ENCODE results near the gene EDNRA.

Gene EDNRA

DNA sequence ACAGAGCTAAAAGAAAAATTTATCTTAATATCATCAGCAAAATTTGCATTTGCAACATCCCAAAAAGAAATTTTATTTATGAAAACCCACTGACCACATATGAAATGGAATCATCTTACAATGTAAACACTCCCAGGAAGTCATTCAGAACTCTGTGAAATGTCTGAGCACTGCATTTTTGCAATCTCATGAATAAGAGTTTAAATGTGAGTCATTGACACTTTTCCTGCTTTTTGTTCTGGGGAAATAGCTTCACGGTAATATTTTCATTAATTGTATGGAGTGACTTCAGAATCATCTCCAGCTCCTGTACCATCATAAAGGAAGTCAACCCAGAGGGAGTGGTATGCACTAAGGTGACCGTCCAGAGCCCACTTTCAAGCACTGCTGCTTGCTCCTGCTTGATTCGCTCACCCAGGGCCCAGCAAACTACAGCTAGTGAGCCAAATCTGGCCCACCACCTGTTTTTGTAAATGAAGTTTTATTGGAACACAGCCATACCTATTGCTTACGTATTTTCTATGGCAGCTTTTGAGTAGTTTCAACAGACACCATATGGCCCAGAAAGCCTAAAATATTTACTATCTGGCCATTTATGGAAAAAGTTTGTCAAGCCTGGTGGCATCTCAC, 17.2 kb downstream of the EDNRA start:
- DNase-seq = no peak

DNA sequence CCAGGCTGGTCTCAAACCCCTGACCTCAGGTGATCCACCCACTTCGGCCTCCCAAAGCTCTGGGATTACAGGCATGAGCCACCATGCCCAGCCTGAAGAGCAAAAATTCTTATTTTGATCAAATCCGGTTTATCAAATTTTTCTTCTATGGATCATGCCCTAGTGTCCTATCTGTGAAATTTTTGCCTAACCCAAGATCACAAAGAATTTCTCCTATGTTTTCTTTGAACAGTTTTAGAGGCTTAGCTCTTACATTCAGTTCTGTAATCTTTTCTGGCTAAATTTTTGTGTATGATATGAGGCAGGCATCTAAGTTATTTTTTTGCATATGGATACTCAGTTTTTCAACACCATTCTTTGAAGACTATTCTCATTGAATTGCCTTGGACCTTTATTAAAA, 27.4 kb downstream of the EDNRA start:
- no peak for DNase-seq

DNA sequence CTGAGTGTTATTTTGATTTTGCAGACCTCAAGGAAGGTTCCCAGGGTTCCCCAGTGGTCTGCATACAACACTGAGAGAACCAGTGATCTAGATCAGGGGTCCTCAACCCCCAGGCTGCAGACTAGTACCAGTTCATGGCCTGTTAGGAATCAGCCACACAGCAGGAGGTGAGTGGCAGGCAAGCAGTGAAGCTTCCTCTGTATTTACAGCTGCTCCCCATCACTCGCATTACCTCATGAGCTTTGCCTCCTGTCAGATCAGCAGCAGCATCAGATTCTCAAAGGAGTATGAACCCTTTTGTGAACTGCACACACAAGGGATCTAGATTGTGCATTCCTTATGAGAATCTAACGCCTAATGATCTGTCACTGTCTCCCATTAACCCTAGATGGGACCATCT, 28.5 kb downstream of the EDNRA start:
- DNase-seq = no peak

DNA sequence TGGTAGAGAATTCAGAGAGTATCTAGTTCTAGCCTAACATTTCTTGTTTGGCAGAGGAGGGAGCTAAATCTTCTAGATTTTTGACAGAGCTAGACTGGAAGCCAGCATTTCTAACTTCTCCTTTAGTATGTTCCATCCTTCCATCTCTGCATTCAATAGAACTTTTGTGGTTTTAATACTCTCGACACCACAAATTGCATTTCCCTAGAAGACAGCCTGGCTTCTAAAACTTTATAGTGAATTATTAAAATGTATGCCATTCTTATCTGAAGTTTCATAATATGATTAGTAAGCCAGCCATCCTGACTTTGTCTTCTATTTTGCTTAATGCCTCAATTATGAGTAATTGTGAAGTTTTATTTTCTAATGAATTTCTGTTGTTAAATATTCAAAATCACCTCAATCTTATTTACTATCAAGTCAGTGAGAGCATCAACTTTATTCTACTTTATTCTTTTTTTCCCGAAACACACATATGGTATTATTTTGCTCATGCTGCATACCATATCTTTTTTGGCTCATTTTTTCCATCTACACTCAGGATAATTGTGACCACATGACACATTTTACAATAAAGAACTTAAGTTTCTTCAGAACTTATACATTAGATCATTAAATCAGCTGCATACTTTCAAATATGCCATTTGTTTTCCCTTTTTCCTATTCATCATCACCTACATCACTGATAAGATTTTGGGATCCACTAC, 30.2 kb downstream of the EDNRA start:
- no peak for DNase-seq

DNA sequence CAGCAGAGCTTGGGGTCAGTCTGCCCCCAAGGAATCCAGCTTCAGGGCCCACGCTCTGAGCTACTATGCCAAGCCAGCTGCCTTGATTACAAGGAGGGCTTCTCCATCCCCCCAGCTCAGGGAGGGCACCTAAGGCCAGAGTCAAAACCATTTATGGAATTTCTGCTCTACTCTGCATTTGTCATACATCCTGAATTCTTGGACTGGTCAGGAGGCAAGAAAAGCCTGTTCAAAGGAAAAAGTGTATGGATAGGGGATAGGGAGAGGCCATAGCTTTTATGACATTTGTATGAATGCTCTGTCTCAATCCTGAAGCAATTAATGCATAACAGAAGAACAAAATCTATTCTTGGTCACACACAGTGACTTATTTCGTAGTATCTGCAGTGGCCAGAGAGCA, 32.2 kb downstream of the EDNRA start:
- DNase-seq = no peak

DNA sequence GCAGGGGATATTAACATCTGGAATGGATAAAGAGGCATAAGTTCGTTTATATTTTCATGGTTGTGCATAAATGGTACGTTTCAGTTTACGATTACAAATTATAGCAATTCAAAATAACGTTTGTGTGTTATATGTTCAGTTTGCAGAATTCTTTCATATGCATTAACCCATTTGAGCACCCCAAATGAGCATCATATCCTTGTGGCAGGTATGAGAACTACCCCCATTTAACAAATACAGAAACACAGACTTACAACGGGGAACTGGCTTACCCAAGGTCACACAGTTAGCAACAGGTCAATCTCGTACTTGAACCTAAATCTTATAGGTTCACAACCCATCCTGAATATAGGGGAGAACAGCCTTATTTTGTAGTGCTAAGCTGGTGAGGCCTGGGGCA, 33.1 kb downstream of the EDNRA start:
- no peak for DNase-seq

DNA sequence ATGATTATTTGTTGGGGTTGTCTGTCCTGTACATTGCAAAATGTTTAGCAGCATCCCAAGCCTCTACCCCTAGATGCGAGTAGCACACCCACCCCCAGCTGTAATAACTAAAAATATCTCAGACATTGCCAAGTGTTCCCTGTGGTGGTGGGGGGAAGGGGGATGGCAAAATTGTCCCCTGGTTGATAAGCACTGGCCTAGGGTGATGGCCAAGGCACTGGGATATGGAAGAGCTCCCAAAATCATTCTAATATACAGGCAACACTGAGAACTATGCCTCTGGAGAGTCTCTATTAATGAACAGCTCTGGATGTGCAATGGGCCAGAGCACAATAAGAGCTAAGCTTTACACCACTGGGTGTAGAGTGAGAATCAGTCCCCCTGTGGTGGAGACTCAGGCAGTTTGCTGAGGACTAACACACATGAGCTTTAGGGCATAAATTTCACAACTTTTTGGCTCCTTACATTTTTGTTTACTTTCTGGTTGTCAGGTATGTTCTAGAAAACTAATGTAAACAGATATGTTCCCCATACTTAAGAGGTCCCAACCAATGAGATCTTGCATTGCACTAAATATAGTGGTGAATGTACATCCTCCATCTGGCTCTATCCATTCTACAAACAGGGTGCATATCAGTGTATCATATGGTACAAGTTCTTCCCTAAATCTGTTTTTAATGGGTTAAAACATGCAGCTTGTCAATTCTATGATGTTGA, 34.5 kb downstream of the EDNRA start:
- no peak for DNase-seq

DNA sequence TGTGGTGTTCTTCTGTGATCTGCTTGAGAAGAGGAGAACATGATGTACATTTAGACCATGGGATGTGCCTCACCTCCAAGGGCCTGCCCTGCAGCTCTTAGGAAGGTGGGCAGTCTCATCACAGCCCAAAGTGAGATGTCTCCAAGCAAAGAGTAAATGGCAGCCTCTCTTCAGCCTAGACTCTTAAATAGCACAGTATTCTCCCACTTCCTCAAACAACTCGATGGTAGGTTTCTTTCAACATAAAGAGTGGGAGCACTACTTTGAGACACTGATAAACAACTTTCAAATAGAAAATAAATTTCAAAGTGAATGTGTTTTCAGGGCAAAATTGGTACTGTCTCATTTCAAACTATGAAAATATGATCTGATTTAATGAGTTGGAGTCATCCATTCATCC, 35.2 kb downstream of the EDNRA start:
- DNase-seq = no peak

DNA sequence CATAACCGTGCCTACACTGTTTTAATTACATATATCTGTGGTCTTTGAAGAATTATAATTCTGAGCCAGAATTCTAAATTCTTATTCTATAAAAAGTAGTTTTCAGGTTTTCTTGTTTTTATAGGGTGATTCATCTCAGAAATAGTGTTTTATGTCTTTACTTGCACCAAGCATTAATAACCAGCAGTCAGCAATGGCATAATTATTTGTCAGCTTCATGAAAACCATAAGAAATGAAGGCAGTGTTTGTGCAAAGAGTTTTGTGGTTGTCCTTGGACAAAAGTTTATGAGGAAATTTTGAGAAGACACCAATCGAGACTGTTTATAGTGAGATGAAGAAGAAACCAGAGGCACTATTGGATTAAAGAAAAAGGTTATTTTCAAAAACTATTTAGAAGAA, 37.2 kb downstream of the EDNRA start:
- no peak for DNase-seq

DNA sequence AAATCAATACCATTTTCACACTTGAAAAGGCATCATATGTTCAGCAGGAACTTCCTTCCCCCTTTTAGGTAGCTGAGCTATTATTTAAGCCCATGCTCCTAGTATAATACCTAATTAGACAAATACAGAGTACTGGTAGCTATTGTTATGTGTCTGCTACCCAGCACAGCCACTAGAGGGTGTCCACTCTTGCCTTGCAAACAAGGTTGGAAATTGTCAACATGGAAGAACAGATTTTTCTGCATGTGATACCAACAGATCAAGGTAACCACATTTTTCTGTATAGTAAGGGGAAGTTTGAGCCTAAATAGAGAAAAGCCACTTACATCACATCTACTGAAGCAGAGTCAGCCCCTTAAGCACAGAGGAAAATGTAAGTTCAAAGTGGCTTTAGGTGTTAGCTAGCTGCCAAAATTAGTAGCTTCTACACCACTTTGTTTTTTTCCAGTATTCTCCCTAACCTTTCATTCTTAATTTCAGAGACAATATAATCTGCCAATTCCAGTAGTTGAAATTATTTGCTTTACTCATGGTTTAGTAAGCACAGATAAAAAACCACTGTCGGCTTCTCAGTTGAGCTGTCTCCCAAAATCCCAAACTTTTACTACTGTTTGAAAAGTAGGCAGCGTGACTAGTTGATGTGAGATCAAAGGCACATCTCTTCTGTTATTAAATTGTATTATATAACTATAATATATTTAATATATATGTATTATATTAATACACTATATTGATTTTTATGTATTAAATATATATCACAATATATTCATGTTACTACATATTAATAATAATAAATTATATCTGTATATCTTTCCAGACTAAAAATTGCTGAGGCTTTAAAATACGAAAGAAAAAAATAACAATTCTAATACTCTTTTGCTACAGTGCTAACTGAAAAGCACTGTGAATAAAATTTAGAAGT, 38.2 kb downstream of the EDNRA start:
- peak in 1 of 2 experiments; percentile 39 for DNase-seq

DNA sequence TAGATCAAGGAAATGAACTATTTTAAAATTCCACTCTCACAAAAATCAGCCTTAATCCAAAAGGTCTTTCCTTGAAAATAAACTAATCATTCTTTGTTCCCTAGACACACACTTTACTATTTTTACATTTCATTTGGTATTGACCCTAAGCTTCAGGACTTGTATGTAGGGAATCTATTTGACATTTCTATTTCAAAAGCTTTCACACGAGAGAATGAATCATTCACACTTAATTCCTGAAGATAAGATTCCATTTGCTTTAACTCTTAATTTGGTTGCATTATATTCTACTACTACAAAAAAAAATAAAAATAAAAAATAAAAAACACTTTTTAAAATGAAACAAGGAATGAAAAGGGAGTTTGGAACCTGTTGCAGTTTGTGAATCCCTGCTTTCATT, 43.7 kb downstream of the EDNRA start:
- no peak for DNase-seq

DNA sequence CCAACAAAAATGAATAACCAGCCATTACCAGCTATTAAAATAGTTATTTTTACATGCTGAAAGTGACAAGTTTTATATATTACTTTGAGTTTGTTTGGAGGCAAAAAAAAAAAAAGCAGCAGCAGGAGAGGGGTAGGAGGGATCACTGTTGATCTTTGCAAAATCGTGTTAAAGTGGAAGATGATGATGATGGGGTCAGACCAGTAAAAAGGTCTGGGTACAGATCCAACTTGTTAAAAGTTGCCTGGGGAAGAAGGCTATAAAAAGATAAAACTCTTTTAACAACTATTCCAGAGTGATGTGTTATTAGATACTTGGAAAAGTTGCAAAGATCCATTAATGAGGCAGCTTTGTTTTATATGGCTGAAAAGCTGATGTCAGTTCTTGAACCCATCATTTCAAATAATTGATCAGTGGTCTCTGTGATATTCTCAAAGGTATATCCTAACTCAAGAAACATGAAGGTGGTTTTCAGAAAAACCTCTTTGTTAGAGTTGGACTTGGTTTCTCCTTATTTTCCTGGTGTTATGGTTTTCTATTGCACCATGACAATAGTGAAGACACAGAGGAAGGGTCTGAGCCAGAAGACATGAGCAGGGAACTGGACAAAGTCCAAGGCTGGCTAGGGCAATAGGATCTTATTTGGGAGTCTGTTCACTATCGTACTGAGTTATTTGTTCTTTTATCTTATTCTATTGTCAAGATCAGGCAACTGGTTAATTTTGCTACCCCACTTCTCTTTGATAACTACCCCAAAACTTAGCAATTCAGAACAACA, 44.8 kb downstream of the EDNRA start:
- no peak for DNase-seq

DNA sequence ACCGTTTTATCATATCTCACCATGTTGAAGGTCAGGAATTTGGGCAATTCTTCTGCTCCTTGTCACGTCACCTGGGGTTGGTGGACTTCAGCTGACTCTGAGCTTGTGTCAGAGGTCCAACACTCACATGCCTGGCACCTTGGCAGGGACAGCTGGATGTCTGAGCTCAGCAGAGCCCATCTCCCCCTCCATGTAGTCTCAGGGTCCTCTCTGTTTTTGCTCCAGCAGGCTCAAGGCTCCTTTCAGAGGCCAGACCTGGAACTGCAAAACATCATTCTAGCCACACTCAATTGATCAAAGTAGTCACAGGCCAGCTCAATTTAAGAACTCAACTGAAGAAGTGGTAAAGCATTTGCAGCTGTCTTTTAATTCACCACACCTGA, 45.4 kb downstream of the EDNRA start:
- no peak for DNase-seq

DNA sequence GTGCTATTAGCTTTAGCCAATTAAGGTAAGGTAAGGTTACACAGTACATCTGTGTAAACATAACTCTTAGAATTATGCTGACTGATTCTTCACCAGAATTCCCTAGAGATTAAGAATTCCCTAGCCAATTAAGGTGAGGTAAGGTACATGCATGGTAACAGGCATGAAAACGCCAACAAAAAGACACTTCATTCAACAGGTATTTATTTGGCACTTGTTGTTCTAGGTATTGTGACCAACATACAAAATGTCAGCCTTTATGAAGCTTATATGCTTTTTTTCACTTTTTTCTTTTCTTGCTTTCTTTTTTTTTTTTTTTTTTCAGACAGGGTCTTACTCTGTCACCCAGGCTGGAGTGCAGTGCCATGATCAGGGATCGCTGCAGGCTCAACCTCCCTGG, 47.2 kb downstream of the EDNRA start:
- DNase-seq = no peak

DNA sequence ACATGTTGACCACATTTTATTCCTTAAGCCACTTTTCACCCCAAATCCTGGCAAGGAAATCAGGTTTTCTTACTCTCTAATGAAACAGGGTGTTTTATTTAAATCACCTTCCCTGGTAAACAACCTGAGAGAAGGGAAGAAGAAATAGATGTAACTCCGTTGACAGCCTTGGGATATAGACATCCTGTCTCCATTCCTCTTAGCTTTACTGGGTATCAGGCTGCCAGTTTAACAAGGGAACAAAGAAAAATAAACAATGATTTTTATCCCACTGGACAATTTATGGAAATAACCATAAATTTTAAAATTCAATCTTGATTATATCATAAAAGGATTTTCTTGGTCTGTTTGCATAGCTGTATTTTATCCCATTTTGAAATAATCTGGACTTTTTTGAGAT, 49.2 kb downstream of the EDNRA start:
- DNase-seq = no peak

DNA sequence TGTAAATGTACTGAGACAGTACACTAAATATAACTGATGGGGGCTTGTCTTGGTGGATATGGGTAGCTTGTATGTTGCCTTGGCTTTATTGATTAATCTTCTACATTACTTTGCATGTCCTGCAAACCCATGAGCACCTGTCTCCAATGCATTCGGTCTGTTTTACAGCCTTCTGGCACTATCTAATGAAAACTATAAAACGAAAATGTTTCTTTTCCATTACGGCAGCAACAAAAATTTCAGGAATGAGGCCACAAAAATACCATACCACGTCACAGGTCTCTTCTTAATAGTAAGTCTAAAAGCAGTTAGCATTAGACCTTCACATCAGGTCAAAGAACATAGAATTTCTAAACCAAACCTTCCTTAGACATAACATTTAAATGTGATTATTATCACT, 49.8 kb downstream of the EDNRA start:
- DNase-seq = no peak

DNA sequence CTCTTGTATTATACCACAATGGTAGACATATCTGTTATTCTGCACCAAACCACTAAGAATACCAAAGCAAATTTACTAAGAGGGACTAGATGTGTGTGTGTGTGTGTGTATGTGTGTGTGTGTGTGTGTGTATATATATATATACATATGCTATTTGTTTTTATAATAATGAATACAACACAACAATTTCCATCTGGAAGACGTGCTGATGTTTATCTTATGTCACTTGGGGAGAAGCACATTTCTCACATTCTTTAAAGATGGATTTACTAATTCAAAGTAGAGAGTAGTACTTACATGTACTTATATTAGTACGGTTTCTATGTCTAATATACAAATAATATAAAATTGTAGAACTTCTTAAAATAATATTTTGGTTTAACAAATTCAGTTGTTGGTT, 52.0 kb downstream of the EDNRA start:
- no peak for DNase-seq

DNA sequence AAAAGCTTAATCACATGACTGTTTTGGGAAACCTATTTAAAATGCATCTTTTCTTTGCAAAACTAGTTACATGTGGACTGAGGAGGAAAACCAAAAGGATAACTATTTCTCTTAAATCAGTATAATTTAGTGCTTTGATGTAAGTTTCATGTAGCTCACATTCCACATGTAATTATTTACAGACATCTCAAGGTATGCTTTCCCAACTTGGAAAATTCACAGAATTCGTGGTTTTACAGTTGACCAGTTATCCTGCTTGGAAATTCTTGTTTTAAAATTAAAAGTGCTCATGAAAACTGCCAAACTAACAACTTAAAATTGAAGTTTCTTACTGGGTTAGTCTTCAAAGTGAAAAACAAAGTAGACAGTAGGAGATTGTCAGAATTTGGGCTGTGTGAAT, 52.4 kb downstream of the EDNRA start:
- no peak for DNase-seq

DNA sequence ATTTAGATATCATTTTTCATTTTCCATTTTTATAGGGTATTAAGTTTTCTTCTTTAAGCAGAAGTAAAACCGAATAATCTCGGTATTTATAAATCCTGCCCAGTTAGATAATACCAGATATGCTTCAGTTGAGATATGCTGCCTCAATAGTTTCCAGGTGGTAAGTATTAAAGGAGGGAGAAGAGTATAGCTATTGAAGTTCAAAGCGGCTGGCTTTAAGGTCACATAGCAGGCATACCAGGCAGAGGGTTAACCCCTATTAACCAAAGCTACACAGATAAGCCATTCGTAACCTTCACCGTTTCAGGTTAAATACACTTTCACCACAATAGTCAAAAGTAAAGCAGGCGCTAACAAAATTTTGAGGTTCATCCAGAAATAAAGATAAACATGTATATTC, 54.2 kb downstream of the EDNRA start:
- DNase-seq = no peak

DNA sequence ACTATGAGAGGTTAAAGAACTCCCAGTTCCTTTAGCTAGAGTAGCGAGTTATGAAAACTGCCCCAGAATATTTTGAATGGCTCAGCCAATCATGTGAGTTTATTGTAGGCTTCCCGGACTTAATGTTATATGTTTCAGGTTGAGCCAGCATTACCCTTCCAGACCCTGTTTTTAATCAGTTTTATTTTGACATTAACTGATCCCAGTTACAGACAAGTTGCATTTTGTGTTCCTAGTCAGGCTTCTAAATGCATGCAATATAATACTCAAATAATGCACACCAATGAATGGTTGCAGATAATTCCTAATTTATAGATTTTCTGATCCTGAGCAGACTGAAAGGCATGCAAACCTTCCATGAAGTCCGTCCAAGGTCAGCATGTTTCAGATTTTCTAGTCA, 57.8 kb downstream of the EDNRA start:
- no peak for DNase-seq

DNA sequence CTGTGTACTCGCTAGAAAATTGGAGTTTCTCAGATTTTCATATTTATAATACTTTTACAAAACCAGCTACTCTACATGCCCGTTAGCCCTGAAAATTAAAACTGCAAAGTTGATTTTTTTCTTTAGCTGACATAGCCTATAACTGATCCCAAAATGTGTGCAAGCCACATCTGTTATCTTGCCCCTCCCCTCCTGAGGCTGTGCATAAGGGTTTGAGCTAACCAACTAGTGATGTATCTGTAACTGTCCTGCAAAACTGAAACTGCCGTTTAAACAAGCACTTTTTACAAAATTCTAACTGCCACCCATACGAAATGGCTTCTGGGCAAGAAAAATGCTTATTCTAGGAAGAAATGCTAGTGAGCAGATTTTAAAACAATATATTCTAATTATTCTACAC, 59.1 kb downstream of the EDNRA start:
- DNase-seq = no peak

DNA sequence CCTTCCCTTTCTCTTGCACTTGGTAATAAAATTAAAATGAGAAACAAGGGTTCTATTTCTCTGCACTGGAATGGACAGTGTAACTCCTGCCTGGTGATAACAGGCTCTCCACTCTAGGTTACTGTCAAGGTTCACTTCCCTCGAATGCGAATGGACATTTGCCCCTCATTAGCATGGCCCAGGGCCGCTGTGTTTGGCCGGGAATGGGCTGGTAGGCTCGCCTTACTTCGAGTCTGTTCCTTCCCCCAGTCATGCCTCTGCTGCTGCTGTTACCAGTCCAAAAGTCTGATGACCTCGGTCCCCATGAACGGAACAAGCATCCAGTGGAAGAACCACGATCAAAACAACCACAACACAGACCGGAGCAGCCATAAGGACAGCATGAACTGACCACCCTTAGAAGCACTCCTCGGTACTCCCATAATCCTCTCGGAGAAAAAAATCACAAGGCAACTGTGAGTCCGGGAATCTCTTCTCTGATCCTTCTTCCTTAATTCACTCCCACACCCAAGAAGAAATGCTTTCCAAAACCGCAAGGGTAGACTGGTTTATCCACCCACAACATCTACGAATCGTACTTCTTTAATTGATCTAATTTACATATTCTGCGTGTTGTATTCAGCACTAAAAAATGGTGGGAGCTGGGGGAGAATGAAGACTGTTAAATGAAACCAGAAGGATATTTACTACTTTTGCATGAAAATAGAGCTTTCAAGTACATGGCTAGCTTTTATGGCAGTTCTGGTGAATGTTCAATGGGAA, 61.5 kb downstream of the EDNRA start:
- DNase-seq = no peak
